H1 (cell line): Measurements from ENCODE around the gene MFAP4. TPM values are rescaled to one million over a fixed set of nuclear protein-coding genes. Genes with fewer than 3 reads are reported as not detected.

ENCODE experiments used
- CTCF ChIA-PET: fragments of 300-600 bp; sonication (Branson Sonifier 250); formaldehyde crosslinking; loops from one replicate; lab custom pipeline; 2021; ENCODE audit not compliant: partially characterized antibody; lab: Charles Lee
- POLR2A ChIA-PET: fragments of 300-600 bp; sonication (Branson Sonifier 250); formaldehyde crosslinking; loops from one replicate; lab custom pipeline; 2021; ENCODE audit warnings: inconsistent platforms; ENCODE audit not compliant: partially characterized antibody; lab: Charles Lee
- DNase-seq, 2 experiments: peaks; one replicate each; pipeline versions ENCODE4 v3.0.0 to v3.0.0-alpha.2; 2010 to 2022; ENCODE audit warnings: low spot score in 2 of 2, low read depth in 1 of 2, mixed read lengths in 1 of 2
- FAIRE-seq: peaks from 2 replicates; lab custom pipeline; 2011; peaks lifted over from hg19 to GRCh38; lab: Jason Lieb, UNC
- H2AFZ ChIP-seq: 2 replicates; pipeline ENCODE4 v1.8.1; 2012; ENCODE audit warnings: low read length, inconsistent platforms
- H2AK5ac ChIP-seq: 2 replicates; pipeline ENCODE4 v1.6.1; 2013; ENCODE audit warnings: low read depth, low read length
- H2BK120ac ChIP-seq: replicated peaks from 2 replicates; pipeline ENCODE3; 2013; ENCODE audit warnings: low read depth, low read length, inconsistent platforms
- H2BK12ac ChIP-seq: 2 replicates; pipeline ENCODE4 v1.6.1; 2013; ENCODE audit warnings: low read depth, low read length
- H2BK15ac ChIP-seq: 2 replicates; pipeline ENCODE4 v1.6.1; 2013; ENCODE audit warnings: low read length
- H2BK20ac ChIP-seq: 2 replicates; pipeline ENCODE4 v1.6.1; 2013; ENCODE audit warnings: low read length
- H2BK5ac ChIP-seq: 2 replicates; pipeline ENCODE4 v1.6.1; 2013; ENCODE audit warnings: low read depth, low read length
- H3K14ac ChIP-seq: 2 replicates; pipeline ENCODE4 v1.6.1; 2013; ENCODE audit warnings: inconsistent platforms; ENCODE audit not compliant: insufficient read length
- H3K18ac ChIP-seq: 2 replicates; pipeline ENCODE4 v1.6.1; 2013; ENCODE audit warnings: low read length; ENCODE audit errors: extremely low read depth
- H3K23ac ChIP-seq: 2 replicates; pipeline ENCODE4 v1.6.1; 2013; ENCODE audit warnings: inconsistent platforms; ENCODE audit not compliant: insufficient read length
- H3K23me2 ChIP-seq: 2 replicates; pipeline ENCODE4 v1.6.1; 2013; ENCODE audit warnings: low read depth, low read length
- H3K27ac ChIP-seq: 2 replicates; pipeline ENCODE4 v1.6.1; 2011; ENCODE audit warnings: low read depth, low read length, inconsistent platforms
- H3K27me3 ChIP-seq, 4 experiments: replicated peaks in 1 of 4; 1 replicate in 1 of 4; 2 replicates in 3 of 4; pipeline versions ENCODE4 v1.6.1 to v1.8.1; 2011 to 2013; ENCODE audit warnings: low read length in 3 of 4, mild to moderate bottlenecking in 3 of 4, inconsistent platforms in 2 of 4, mixed read lengths in 2 of 4, moderate library complexity in 1 of 4; ENCODE audit not compliant: control insufficient read depth in 3 of 4, insufficient read depth in 3 of 4; ENCODE audit errors: extremely low read depth in 1 of 4
- H3K36me3 ChIP-seq, 4 experiments: 2 replicates each; pipeline versions ENCODE4 v1.6.1 to v1.8.1; 2011 to 2013; ENCODE audit warnings: mild to moderate bottlenecking in 4 of 4, low read length in 3 of 4, moderate library complexity in 2 of 4, control low read depth in 1 of 4, inconsistent platforms in 1 of 4; ENCODE audit not compliant: insufficient read depth in 4 of 4, control insufficient read depth in 2 of 4
- H3K4ac ChIP-seq: replicated peaks from 2 replicates; pipeline ENCODE3; 2013; ENCODE audit warnings: low read length, low read depth, mixed read lengths, inconsistent platforms; ENCODE audit not compliant: insufficient read length
- H3K4me1 ChIP-seq, 4 experiments: replicated peaks in 1 of 4; 1 replicate in 1 of 4; 2 replicates in 3 of 4; pipeline versions ENCODE4 v1.6.1 to v1.8.1; 2011 to 2013; ENCODE audit warnings: low read length in 3 of 4, inconsistent platforms in 2 of 4, mixed read lengths in 1 of 4; ENCODE audit not compliant: insufficient read depth in 4 of 4, control insufficient read depth in 3 of 4
- H3K4me2 ChIP-seq, 2 experiments: 2 replicates each; pipeline versions ENCODE4 v1.6.1 to v1.8.1; 2011 to 2013; ENCODE audit warnings: low read depth in 2 of 2, low read length in 2 of 2, control low read depth in 1 of 2, inconsistent platforms in 1 of 2, mild to moderate bottlenecking in 1 of 2; ENCODE audit not compliant: insufficient read depth in 1 of 2
- H3K4me3 ChIP-seq, 4 experiments: fragments of 200-600, 300-600 bp in 1 of 4; sonication (generic), shearing (Covaris generic), sonication (Bioruptor Twin) in 1 of 4; 2 replicates each; pipeline versions ENCODE4 v1.5.1 to v1.8.1; 2011 to 2016; ENCODE audit warnings: low read length in 4 of 4, low read depth in 3 of 4, control low read depth in 2 of 4, inconsistent platforms in 2 of 4, mild to moderate bottlenecking in 2 of 4, mixed read lengths in 1 of 4, moderate library complexity in 1 of 4; ENCODE audit not compliant: insufficient read depth in 2 of 4; ENCODE audit errors: extremely low read depth in 1 of 4
- H3K56ac ChIP-seq: replicated peaks from 2 replicates; pipeline ENCODE3; 2013; ENCODE audit warnings: low read depth, mild to moderate bottlenecking, mixed read lengths, low read length, inconsistent platforms; ENCODE audit not compliant: insufficient read length
- H3K79me1 ChIP-seq: 2 replicates; pipeline ENCODE4 v1.6.1; 2013; ENCODE audit warnings: low read depth, low read length, control low read depth
- H3K79me2 ChIP-seq, 2 experiments: 2 replicates each; pipeline versions ENCODE4 v1.6.1 to v1.8.1; 2012 to 2013; ENCODE audit warnings: low read length in 2 of 2, mild to moderate bottlenecking in 2 of 2, inconsistent platforms in 1 of 2; ENCODE audit not compliant: insufficient read depth in 2 of 2, control insufficient read depth in 1 of 2
- H3K9ac ChIP-seq, 4 experiments: replicated peaks in 1 of 4; 1 replicate in 1 of 4; 2 replicates in 3 of 4; pipeline versions ENCODE4 v1.6.1 to v1.8.1; 2011 to 2013; ENCODE audit warnings: low read depth in 3 of 4, low read length in 3 of 4, control low read depth in 2 of 4, mild to moderate bottlenecking in 2 of 4, moderate library complexity in 2 of 4, inconsistent platforms in 1 of 4; ENCODE audit errors: extremely low read depth in 1 of 4
- H3K9me3 ChIP-seq, 2 experiments: 2 replicates each; pipeline versions ENCODE4 v1.6.1 to v1.8.1; 2012 to 2013; ENCODE audit warnings: mild to moderate bottlenecking in 2 of 2, moderate library complexity in 2 of 2, control low read depth in 1 of 2, inconsistent platforms in 1 of 2, low read depth in 1 of 2, low read length in 1 of 2, mixed read lengths in 1 of 2; ENCODE audit not compliant: insufficient read depth in 2 of 2
- H4K20me1 ChIP-seq, 2 experiments: replicated peaks in 1 of 2; 2 replicates each; pipeline versions ENCODE3 to v1.8.1; 2011 to 2013; ENCODE audit warnings: inconsistent platforms in 2 of 2, low read length in 2 of 2, mild to moderate bottlenecking in 1 of 2; ENCODE audit not compliant: insufficient read depth in 2 of 2, control insufficient read depth in 1 of 2
- H4K5ac ChIP-seq: 2 replicates; pipeline ENCODE4 v1.6.1; 2013; ENCODE audit warnings: low read length, low read depth, mixed read lengths, inconsistent platforms; ENCODE audit not compliant: insufficient read length
- H4K8ac ChIP-seq: 2 replicates; pipeline ENCODE4 v1.8.0; 2013; ENCODE audit warnings: mild to moderate bottlenecking, moderate library complexity, low read length, inconsistent platforms; ENCODE audit not compliant: insufficient read depth; ENCODE audit errors: extremely low read depth
- H4K91ac ChIP-seq: replicated peaks from 2 replicates; pipeline ENCODE3; 2013; ENCODE audit warnings: low read length, mixed read lengths, inconsistent platforms; ENCODE audit not compliant: insufficient read length
- BCL11A ChIP-seq, 2 experiments: IDR thresholded peaks; one replicate each; pipeline ENCODE4 v1.6.1; 2011; ENCODE audit warnings: low read depth in 2 of 2, low read length in 2 of 2, mild to moderate bottlenecking in 2 of 2
- CREB1 ChIP-seq: IDR thresholded peaks from 2 replicates; pipeline ENCODE4 v1.6.1; 2012; ENCODE audit warnings: inconsistent platforms
- CTBP2 ChIP-seq: IDR thresholded peaks from 2 replicates; pipeline ENCODE4 v1.7.0; 2011; ENCODE audit warnings: borderline replicate concordance, mild to moderate bottlenecking, moderate library complexity, mixed read lengths, low read length; ENCODE audit not compliant: insufficient read depth, insufficient read length
- EZH2 ChIP-seq: fragments of 200-600 bp; sonication (generic); IDR thresholded peaks from 2 replicates; pipeline ENCODE4 v1.7.1; 2012; ENCODE audit warnings: low read depth, mild to moderate bottlenecking, moderate library complexity, low read length, inconsistent platforms; ENCODE audit not compliant: severe bottlenecking
- GABPA ChIP-seq: IDR thresholded peaks from 2 replicates; pipeline ENCODE4 v1.6.1; 2011; ENCODE audit warnings: mild to moderate bottlenecking, low read length, moderate library complexity, borderline replicate concordance; ENCODE audit not compliant: insufficient read depth
- JUND ChIP-seq: IDR thresholded peaks from 2 replicates; pipeline ENCODE4 v1.6.1; 2011; ENCODE audit warnings: mild to moderate bottlenecking, improper control_type of control experiment, low read length
- NRF1 ChIP-seq: IDR thresholded peaks from 2 replicates; pipeline ENCODE4 v1.6.1; 2011; ENCODE audit warnings: mild to moderate bottlenecking, low read depth, low read length, improper control_type of control experiment
- POLR2AphosphoS5 ChIP-seq: IDR thresholded peaks from 2 replicates; pipeline ENCODE4 v1.6.1; 2011; ENCODE audit warnings: low read depth, low read length
- RFX5 ChIP-seq: IDR thresholded peaks from 2 replicates; pipeline ENCODE4 v1.6.1; 2011; ENCODE audit warnings: low read depth, low read length, improper control_type of control experiment, borderline replicate concordance
- RNF2 ChIP-seq: fragments of 200-900, 300-1000 bp; sonication (generic); IDR thresholded peaks from 2 replicates; pipeline ENCODE4 v1.7.1; 2016; ENCODE audit warnings: borderline replicate concordance, low read depth, mild to moderate bottlenecking, antibody characterized with exemption, low read length; ENCODE audit not compliant: poor library complexity, severe bottlenecking; ENCODE audit errors: missing control alignments
- SUZ12 ChIP-seq: fragments of 200-600 bp; sonication (generic); IDR thresholded peaks from 2 replicates; pipeline ENCODE4 v1.6.1; 2012; ENCODE audit warnings: mild to moderate bottlenecking, inconsistent platforms, low read length, moderate library complexity, mixed read lengths
- TAF7 ChIP-seq: optimal IDR thresholded peaks from 2 replicates; pipeline ENCODE3; 2011; ENCODE audit warnings: low read depth, mild to moderate bottlenecking, inconsistent platforms, low read length, moderate library complexity, borderline replicate concordance
- WGBS, 2 experiments: shearing (Covaris generic) in 1 of 2; methylation state at CpG; one replicate each; pipeline versions ENCODE4 v1.1.6 to v1.1.7; 2013 to 2015; ENCODE audit warnings: low lambda C conversion rate in 2 of 2, mixed read lengths in 2 of 2, inconsistent platforms in 1 of 2, low coverage in 1 of 2, missing lambda C conversion rate in 1 of 2; ENCODE audit not compliant: insufficient replicate concordance in 2 of 2, insufficient coverage in 1 of 2, insufficient read length in 1 of 2; ENCODE audit errors: extremely low coverage in 1 of 2, missing lambda C conversion rate in 1 of 2; 5-methylcytosine and 5-hydroxymethylcytosine counted together
- polyA plus RNA-seq, 7 experiments: library from polyadenylated mRNA; depleted of rRNA in 3 of 7; stranded (reverse) in 5 of 7; unstranded in 2 of 7; fragments of >200 nt in 5 of 7; fragments of 200-250 nt in 2 of 7; gene quantifications; 1 replicate in 5 of 7; 2 replicates in 1 of 7; 4 replicates in 1 of 7; pipeline versions ENCODE4 v1.2.1 to v1.2.3, GENCODE V29; 2011 to 2013; ENCODE audit warnings: missing spikeins in 2 of 7, mixed read lengths in 2 of 7
- total RNA-seq: library from RNA; stranded (reverse); fragmentation: NEBNext Ultra II Directional; extraction: Animal tissue kit (Norgen Biotek cat#: 25700); gene quantifications from 2 replicates; pipeline ENCODE4 v1.2.1, GENCODE V29; 2021

Gene MFAP4
- total and polyA plus RNA-seq, 2 of the 8 experiments (the other 6 are each of a cell fraction or from before 2014, with no cell fraction given), result 3.1 to 3.6 TPM

DNA sequence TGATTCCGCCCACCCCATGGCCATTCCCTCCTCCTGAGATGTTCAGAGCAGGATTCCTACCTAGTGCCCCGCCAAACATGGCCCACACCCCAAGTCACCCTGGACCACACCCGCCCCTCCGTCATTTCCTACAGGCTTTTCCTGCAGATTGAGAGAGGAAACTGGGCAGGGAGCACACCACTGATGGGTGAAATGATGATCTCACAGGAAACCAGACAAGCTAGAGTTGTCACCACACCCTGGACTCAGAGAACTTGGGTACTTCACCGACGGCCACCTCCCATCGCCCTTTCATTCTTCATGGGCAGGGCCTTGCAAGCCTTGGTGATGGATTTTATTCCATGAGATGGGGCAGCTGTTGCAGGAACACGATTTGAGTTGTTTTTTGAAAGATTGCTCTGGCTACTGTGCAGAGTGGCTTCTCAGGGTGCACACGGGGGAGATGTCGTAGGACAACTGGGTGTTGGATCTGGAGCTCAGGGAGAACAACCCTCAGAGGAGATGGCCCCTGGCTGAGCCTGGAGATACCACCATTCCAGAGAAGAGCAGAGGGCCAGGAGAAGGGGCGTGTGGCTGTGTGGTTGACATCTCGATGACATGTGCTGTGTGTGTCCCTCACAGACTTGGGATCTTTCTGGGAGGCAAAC lies 17.0 kb downstream of the MFAP4 start:
- POLR2A ChIA-PET, result interaction anchor here (1.1 to 1.8 kb wide), 2 partner anchors 15 to 21 kb away, joined by 3 to 5 read pairs; no protein-coding TSS in a partner anchor
- Histone ChIP-seq H4K8ac (no peak overlapping the region; the same call in 1 of the 2 replicates), H2BK120ac (no peak overlapping the region), H3K79me1 (no peaks in the 10 kb centered on the region; the same call in 1 of the 2 replicates), H3K4me3 (no peak overlapping the region), H3K4ac (no peak overlapping the region), H3K14ac (no peak overlapping the region), H4K5ac (no peak overlapping the region), H3K23ac (no peak overlapping the region), H2BK15ac (no peak overlapping the region; the same call in 1 of the 2 replicates), H2AK5ac (0 out of 2 replicates have a peak overlapping the region, but pooled peaks have one; percentile 34), H3K27ac (no peak overlapping the region), H3K18ac (no peak overlapping the region), H4K20me1 (no peaks in the 10 kb centered on the region), H2BK12ac (no peak overlapping the region), H3K9ac (no peak overlapping the region), H3K27me3 (no peaks in the 10 kb centered on the region), H2BK5ac (no peak overlapping the region), H3K4me1 (peaks cover 0 to 5% (median 3%) of the 10 kb centered on the region in 4 experiments; a peak in 5 of 7 replicates), H3K23me2 (no peaks in the 10 kb centered on the region), H2AFZ (no peak overlapping the region), H3K36me3 (no peaks in the 10 kb centered on the region), H3K9me3 (no peaks in the 10 kb centered on the region), H2BK20ac (no peak overlapping the region), H3K56ac (no peak overlapping the region), H4K91ac (no peak overlapping the region), H3K79me2 (no peaks in the 10 kb centered on the region), H3K4me2 (no peak overlapping the region)
- DNase-seq, result no peak
- FAIRE-seq, result no peak
- WGBS, 2 experiments, result 89% methylated on average over 12 of the region's 12 CpGs; no CpG with 5 or more reads in 1 of the 2 experiments
- CTCF ChIA-PET, result interaction anchor here (0.8 to 1.0 kb wide), 2 partner anchors 28 to 121 kb away, joined by 3 read pairs; no protein-coding TSS in a partner anchor
- TF ChIP-seq EZH2, result no peak
- TF ChIP-seq CREB1, result no peak
- TF ChIP-seq CTBP2, result no peak
- no peak for TF ChIP-seq POLR2AphosphoS5
- TF ChIP-seq GABPA, result no peak
- no peak for TF ChIP-seq SUZ12
- TF ChIP-seq TAF7, result no peak
- no peak for TF ChIP-seq JUND
- no peak for TF ChIP-seq BCL11A (IDR thresholded peaks at IDR 0.05; ENCODE audit: low read depth in 2 of 2, low read length in 2 of 2)
- TF ChIP-seq RNF2, result no peak
- no peak for TF ChIP-seq RFX5
- TF ChIP-seq NRF1, result no peak
